PC-9 (cell line): ENCODE results near the gene C1QTNF1. TPM values are rescaled to one million over a fixed set of nuclear protein-coding genes. Genes with fewer than 3 reads are reported as not detected.
"Not testable (repeated sequence)": the region's sequence is repeated elsewhere in the genome, so short reads cannot be mapped to it uniquely, and the experiment has no call there.

Experiments used
- BruUV-seq: library from RNA; stranded (reverse); fragments of 400-500 nt; replicated peaks from 2 replicates; lab custom pipeline; 2021; lab: Mats Ljungman, UMichigan
- CTCF ChIA-PET: fragments of 300-600 bp; sonication (Branson Sonifier 250); formaldehyde crosslinking; loops from one replicate; lab custom pipeline; 2022; ENCODE audit warnings: antibody characterized with exemption; lab: Charles Lee
- POLR2A ChIA-PET: fragments of 300-600 bp; sonication (Branson Sonifier 250); formaldehyde crosslinking; loops from one replicate; lab custom pipeline; 2022; ENCODE audit warnings: antibody characterized with exemption; ENCODE audit not compliant: unreplicated experiment; lab: Charles Lee
- DNase-seq, 2 experiments: peaks; one replicate each; pipeline versions ENCODE4 v3.0.0 to v3.0.0-alpha.2; 2015 to 2022; ENCODE audit warnings: mixed read lengths in 1 of 2
- H2AFZ ChIP-seq: fragments of 200-600 bp; sonication (generic); 2 replicates; pipeline ENCODE4 v1.8.1; 2017; ENCODE audit warnings: antibody characterized with exemption
- H3F3A ChIP-seq: fragments of 200-600 bp; sonication (generic); 2 replicates; pipeline ENCODE4 v1.8.1; 2017; ENCODE audit warnings: antibody characterized with exemption, mild to moderate bottlenecking, low read depth; ENCODE audit not compliant: insufficient read depth
- H3K27ac ChIP-seq: fragments of 200-600 bp; sonication (generic); 2 replicates; pipeline ENCODE4 v1.6.1; 2016; ENCODE audit warnings: mixed run types
- H3K27me3 ChIP-seq: fragments of 200-600 bp; sonication (generic); 2 replicates; pipeline ENCODE4 v1.6.1; 2016; ENCODE audit warnings: low read depth, mixed run types; ENCODE audit not compliant: insufficient read depth
- H3K36me3 ChIP-seq: fragments of 200-600 bp; sonication (generic); 2 replicates; pipeline ENCODE4 v1.6.1; 2016; ENCODE audit warnings: low read depth, mixed run types
- H3K4me1 ChIP-seq: fragments of 200-600 bp; sonication (generic); replicated peaks from 2 replicates; pipeline ENCODE4 v1.6.1; 2016; ENCODE audit warnings: mixed run types; ENCODE audit not compliant: insufficient read depth
- H3K4me2 ChIP-seq: fragments of 200-600 bp; sonication (generic); 2 replicates; pipeline ENCODE4 v1.6.1; 2017; ENCODE audit warnings: mixed run types
- H3K4me3 ChIP-seq: fragments of 200-600 bp; sonication (generic); 2 replicates; pipeline ENCODE4 v1.6.1; 2016; ENCODE audit warnings: mixed run types
- H3K79me2 ChIP-seq: fragments of 200-600 bp; sonication (generic); 2 replicates; pipeline ENCODE4 v1.6.1; 2017; ENCODE audit warnings: low read depth, mixed run types
- H3K9me2 ChIP-seq: fragments of 200-600 bp; sonication (generic); 2 replicates; pipeline ENCODE4 v1.8.1; 2017; ENCODE audit warnings: mild to moderate bottlenecking; ENCODE audit not compliant: insufficient read depth
- H3K9me3 ChIP-seq: fragments of 200-600 bp; sonication (generic); 2 replicates; pipeline ENCODE4 v1.8.1; 2016; ENCODE audit warnings: low read depth; ENCODE audit not compliant: insufficient read depth
- H4K20me1 ChIP-seq: fragments of 200-600 bp; sonication (generic); 2 replicates; pipeline ENCODE4 v1.8.1; 2017; ENCODE audit not compliant: insufficient read depth
- EZH2 ChIP-seq: fragments of 200-600 bp; sonication (generic); IDR thresholded peaks from 2 replicates; pipeline ENCODE4 v1.8.0; 2017; ENCODE audit warnings: antibody characterized with exemption, low read depth
- intact Hi-C: fragments of 100-400 bp; cut with micrococcal nuclease; formaldehyde crosslinking; loops from one replicate; pipeline ENCODE4 v1.10.0; 2022; ENCODE audit not compliant: unreplicated experiment
- total RNA-seq: library from RNA; stranded (reverse); gene quantifications from 2 replicates; pipeline ENCODE4 v1.2.3, GENCODE V29; 2021
- TF ChIP-seq, protein P1 (sequence below): fragments of 200-600 bp; sonication (generic); conservative IDR thresholded peaks from 2 replicates; pipeline ENCODE4 v1.6.1; 2017; ENCODE audit warnings: mixed run types, antibody characterized with exemption, mild to moderate bottlenecking, moderate library complexity

The C1QTNF1 gene
- total RNA-seq, 1 experiment from 2014 or later: 3.4 TPM

- TF ChIP-seq, protein P1, sequence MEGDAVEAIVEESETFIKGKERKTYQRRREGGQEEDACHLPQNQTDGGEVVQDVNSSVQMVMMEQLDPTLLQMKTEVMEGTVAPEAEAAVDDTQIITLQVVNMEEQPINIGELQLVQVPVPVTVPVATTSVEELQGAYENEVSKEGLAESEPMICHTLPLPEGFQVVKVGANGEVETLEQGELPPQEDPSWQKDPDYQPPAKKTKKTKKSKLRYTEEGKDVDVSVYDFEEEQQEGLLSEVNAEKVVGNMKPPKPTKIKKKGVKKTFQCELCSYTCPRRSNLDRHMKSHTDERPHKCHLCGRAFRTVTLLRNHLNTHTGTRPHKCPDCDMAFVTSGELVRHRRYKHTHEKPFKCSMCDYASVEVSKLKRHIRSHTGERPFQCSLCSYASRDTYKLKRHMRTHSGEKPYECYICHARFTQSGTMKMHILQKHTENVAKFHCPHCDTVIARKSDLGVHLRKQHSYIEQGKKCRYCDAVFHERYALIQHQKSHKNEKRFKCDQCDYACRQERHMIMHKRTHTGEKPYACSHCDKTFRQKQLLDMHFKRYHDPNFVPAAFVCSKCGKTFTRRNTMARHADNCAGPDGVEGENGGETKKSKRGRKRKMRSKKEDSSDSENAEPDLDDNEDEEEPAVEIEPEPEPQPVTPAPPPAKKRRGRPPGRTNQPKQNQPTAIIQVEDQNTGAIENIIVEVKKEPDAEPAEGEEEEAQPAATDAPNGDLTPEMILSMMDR: no peak
- TF ChIP-seq EZH2: no peak
- H3F3A ChIP-seq: 0 out of 2 replicates have a peak, but pooled peaks cover 6% of the 10 kb centered on the region
- H3K9me3 ChIP-seq: no peaks in the 10 kb centered on the region
- H3K27me3 ChIP-seq: no peaks in the 10 kb centered on the region
- BruUV-seq: no TSS peak
- H4K20me1 ChIP-seq: no peaks in the 10 kb centered on the region
- H3K79me2 ChIP-seq: no peaks in the 10 kb centered on the region
- H2AFZ ChIP-seq: no peak overlapping the region
- ChIA-PET POLR2A (interaction anchor here (0.6 kb wide), 1 partner anchor 854 kb away, joined by 7 read pairs; no protein-coding TSS in a partner anchor), CTCF (interaction anchor here (0.7 kb wide), 1 partner anchor 43 kb away, joined by 3 read pairs; no protein-coding TSS in a partner anchor)
- H3K4me1 ChIP-seq: peaks cover 37% of the 10 kb centered on the region
- H3K36me3 ChIP-seq: no peaks in the 10 kb centered on the region
- no peaks in the 10 kb centered on the region for H3K9me2 ChIP-seq
- H3K4me2 ChIP-seq: no peak overlapping the region
- DNase-seq: no peak
- intact Hi-C loops: no loop called here
- no peak overlapping the region for H3K27ac ChIP-seq
- H3K4me3 ChIP-seq: no peak overlapping the region
Measured at GRCh38 chr17:79028496-79029326, 4.7 kb downstream of the C1QTNF1 start.

GRCh38 chr17:79029327-79030009, 5.5 kb downstream of the C1QTNF1 start:
- H3K9me2 ChIP-seq: no peaks in the 10 kb centered on the region
- CTCF ChIA-PET: interaction anchor here (0.6 kb wide), 1 partner anchor 45 kb away, joined by 4 read pairs; the partner anchor contains the start of gene ENGASE
- no peaks in the 10 kb centered on the region for H4K20me1 ChIP-seq
- POLR2A ChIA-PET: no interaction called here
- no peak for TF ChIP-seq EZH2
- TF ChIP-seq, protein P1: no peak
- H2AFZ ChIP-seq: no peak overlapping the region
- H3K4me3 ChIP-seq: no peak overlapping the region
- H3K4me1 ChIP-seq: peaks cover 37% of the 10 kb centered on the region
- H3K9me3 ChIP-seq: no peaks in the 10 kb centered on the region
- no peaks in the 10 kb centered on the region for H3K27me3 ChIP-seq
- no peak for DNase-seq
- H3F3A ChIP-seq: 0 out of 2 replicates have a peak, but pooled peaks cover 6% of the 10 kb centered on the region
- no peak overlapping the region for H3K4me2 ChIP-seq
- no TSS peak for BruUV-seq
- H3K27ac ChIP-seq: no peak overlapping the region
- H3K79me2 ChIP-seq: no peaks in the 10 kb centered on the region
- intact Hi-C loops: no loop called here
- H3K36me3 ChIP-seq: no peaks in the 10 kb centered on the region

DNA sequence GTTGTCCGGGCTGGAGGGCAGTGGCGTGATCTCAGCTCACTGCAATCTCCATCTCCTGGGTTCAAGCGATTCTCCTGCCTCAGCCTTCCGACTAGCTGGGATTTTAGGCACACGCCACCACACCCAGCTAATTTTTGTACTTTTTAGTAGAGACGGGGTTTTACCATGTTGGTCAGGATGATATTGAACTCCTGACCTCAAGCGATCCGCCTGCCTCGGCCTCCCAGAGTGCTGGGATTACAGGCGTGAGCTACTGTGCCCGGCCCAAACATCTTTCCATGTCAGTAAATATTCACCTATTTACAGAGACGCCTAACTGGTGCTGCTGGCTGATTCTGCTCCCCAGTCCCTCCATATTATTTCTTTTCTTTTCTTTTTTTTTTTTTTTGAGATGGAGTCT, 6.7 kb downstream of the C1QTNF1 start:
- H4K20me1 ChIP-seq, H3K9me3 ChIP-seq, H3K36me3 ChIP-seq, H3K27ac ChIP-seq, CTCF ChIA-PET, H3K4me2 ChIP-seq, H3K4me3 ChIP-seq, DNase-seq, BruUV-seq, H3K9me2 ChIP-seq, H3F3A ChIP-seq, H3K27me3 ChIP-seq, POLR2A ChIA-PET, H3K79me2 ChIP-seq, H2AFZ ChIP-seq, intact Hi-C loops: not testable (repeated sequence)
- peaks cover 27% of the 10 kb centered on the region for H3K4me1 ChIP-seq
